ENCODE data around the gene ACAP2. TPM values are rescaled to one million over a fixed set of nuclear protein-coding genes. Genes with fewer than 3 reads are reported as not detected.

Gene ACAP2
- polyA plus RNA-seq, 1 donor from 2014 or later = 88.7 TPM

- Histone ChIP-seq H3K36me3 (ENCODE audit: insufficient read depth, low read length) (no peaks in the 10 kb centered on the region), H3K27me3 (ENCODE audit: insufficient read depth, low read depth, low read length) (no peaks in the 10 kb centered on the region), H3K4me3 (ENCODE audit: low read length) (no peak overlapping the region), H3K9me3 (ENCODE audit: low read length) (no peaks in the 10 kb centered on the region), H3K9ac (ENCODE audit: low read length) (no peak overlapping the region), H3K79me2 (replicated peaks; ENCODE audit: insufficient read depth, low read length) (no peaks in the 10 kb centered on the region), H3K27ac (ENCODE audit: low read length) (no peak overlapping the region), H3F3A (ENCODE audit: insufficient read depth, low read length, poor library complexity, severe bottlenecking) (no peaks in the 10 kb centered on the region), H4K20me1 (ENCODE audit: insufficient read depth) (no peaks in the 10 kb centered on the region), H2AFZ (ENCODE audit: low read depth, low read length) (no peak overlapping the region), H3K9me2 (ENCODE audit: insufficient read depth, low read length) (no peaks in the 10 kb centered on the region), H3K4me2 (ENCODE audit: low read length) (no peak overlapping the region)
- TF ChIP-seq EZH2 (IDR thresholded peaks at IDR 0.05; ENCODE audit: borderline replicate concordance, insufficient read depth, low read length, poor library complexity, severe bottlenecking) = no peak
- TF ChIP-seq TAF1 (IDR thresholded peaks at IDR 0.05; ENCODE audit: low read depth) = no peak
- no peak for TF ChIP-seq REST (IDR thresholded peaks at IDR 0.05; ENCODE audit: borderline replicate concordance)
- no peak for TF ChIP-seq EP300 (conservative IDR thresholded peaks at IDR 0.05; ENCODE audit: poor library complexity, severe bottlenecking)
- TF ChIP-seq MXI1 (conservative IDR thresholded peaks at IDR 0.05; ENCODE audit: poor library complexity, severe bottlenecking) = no peak
- no peak for TF ChIP-seq RAD21 (conservative IDR thresholded peaks at IDR 0.05)
- no peak for TF ChIP-seq POLR2AphosphoS5 (IDR thresholded peaks at IDR 0.05)
- TF ChIP-seq, protein P1, sequence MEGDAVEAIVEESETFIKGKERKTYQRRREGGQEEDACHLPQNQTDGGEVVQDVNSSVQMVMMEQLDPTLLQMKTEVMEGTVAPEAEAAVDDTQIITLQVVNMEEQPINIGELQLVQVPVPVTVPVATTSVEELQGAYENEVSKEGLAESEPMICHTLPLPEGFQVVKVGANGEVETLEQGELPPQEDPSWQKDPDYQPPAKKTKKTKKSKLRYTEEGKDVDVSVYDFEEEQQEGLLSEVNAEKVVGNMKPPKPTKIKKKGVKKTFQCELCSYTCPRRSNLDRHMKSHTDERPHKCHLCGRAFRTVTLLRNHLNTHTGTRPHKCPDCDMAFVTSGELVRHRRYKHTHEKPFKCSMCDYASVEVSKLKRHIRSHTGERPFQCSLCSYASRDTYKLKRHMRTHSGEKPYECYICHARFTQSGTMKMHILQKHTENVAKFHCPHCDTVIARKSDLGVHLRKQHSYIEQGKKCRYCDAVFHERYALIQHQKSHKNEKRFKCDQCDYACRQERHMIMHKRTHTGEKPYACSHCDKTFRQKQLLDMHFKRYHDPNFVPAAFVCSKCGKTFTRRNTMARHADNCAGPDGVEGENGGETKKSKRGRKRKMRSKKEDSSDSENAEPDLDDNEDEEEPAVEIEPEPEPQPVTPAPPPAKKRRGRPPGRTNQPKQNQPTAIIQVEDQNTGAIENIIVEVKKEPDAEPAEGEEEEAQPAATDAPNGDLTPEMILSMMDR (IDR thresholded peaks at IDR 0.05; ENCODE audit: poor library complexity, severe bottlenecking) = no peak
- TF ChIP-seq SMC3 (conservative IDR thresholded peaks at IDR 0.05; ENCODE audit: poor library complexity) = no peak
Measured at GRCh38 chr3:195453236-195453635, 10.4 kb upstream of the ACAP2 start.

GRCh38 chr3:195451373-195452015 lies 8.7 kb upstream of the ACAP2 start:
- Histone ChIP-seq H3K4me2 (ENCODE audit: low read length) (no peak overlapping the region), H3F3A (ENCODE audit: insufficient read depth, low read length, poor library complexity, severe bottlenecking) (no peaks in the 10 kb centered on the region), H3K79me2 (replicated peaks; ENCODE audit: insufficient read depth, low read length) (no peaks in the 10 kb centered on the region), H3K4me3 (ENCODE audit: low read length) (no peak overlapping the region), H3K27me3 (ENCODE audit: insufficient read depth, low read depth, low read length) (no peaks in the 10 kb centered on the region), H4K20me1 (ENCODE audit: insufficient read depth) (no peaks in the 10 kb centered on the region), H3K9ac (ENCODE audit: low read length) (no peak overlapping the region), H3K9me3 (ENCODE audit: low read length) (no peaks in the 10 kb centered on the region), H2AFZ (ENCODE audit: low read depth, low read length) (no peak overlapping the region), H3K27ac (ENCODE audit: low read length) (no peak overlapping the region), H3K9me2 (ENCODE audit: insufficient read depth, low read length) (no peaks in the 10 kb centered on the region), H3K36me3 (ENCODE audit: insufficient read depth, low read length) (no peaks in the 10 kb centered on the region)
- no peak for TF ChIP-seq REST (IDR thresholded peaks at IDR 0.05; ENCODE audit: borderline replicate concordance)
- TF ChIP-seq SMC3 (conservative IDR thresholded peaks at IDR 0.05; ENCODE audit: poor library complexity) = no peak
- TF ChIP-seq EP300 (conservative IDR thresholded peaks at IDR 0.05; ENCODE audit: poor library complexity, severe bottlenecking) = no peak
- no peak for TF ChIP-seq RAD21 (conservative IDR thresholded peaks at IDR 0.05)
- TF ChIP-seq, protein P1 (IDR thresholded peaks at IDR 0.05; ENCODE audit: poor library complexity, severe bottlenecking) = no peak
